H1 (cell line): Measurements from ENCODE around the gene HES3. TPM values are rescaled to one million over a fixed set of nuclear protein-coding genes. Genes with fewer than 3 reads are reported as not detected.

Experiments
- BACH1 ChIP-seq: IDR thresholded peaks from 2 replicates; pipeline ENCODE4 v1.6.1; 2012; ENCODE audit warnings: low read length, improper control_type of control experiment
- BRCA1 ChIP-seq: IDR thresholded peaks from 2 replicates; pipeline ENCODE4 v1.6.1; 2012; ENCODE audit warnings: low read depth, low read length, improper control_type of control experiment
- CREB1 ChIP-seq: IDR thresholded peaks from 2 replicates; pipeline ENCODE4 v1.6.1; 2012; ENCODE audit warnings: inconsistent platforms
- FOSL1 ChIP-seq: IDR thresholded peaks from 2 replicates; pipeline ENCODE4 v1.6.1; 2011; ENCODE audit warnings: mild to moderate bottlenecking, low read depth, low read length, moderate library complexity; ENCODE audit not compliant: insufficient read depth
- GTF2F1 ChIP-seq: IDR thresholded peaks from 2 replicates; pipeline ENCODE4 v1.6.1; 2012; ENCODE audit warnings: low read depth, low read length, improper control_type of control experiment, borderline replicate concordance
- JUND ChIP-seq: IDR thresholded peaks from 2 replicates; pipeline ENCODE4 v1.6.1; 2011; ENCODE audit warnings: mild to moderate bottlenecking, improper control_type of control experiment, low read length
- KDM1A ChIP-seq: fragments of 200-600, 300-600 bp; sonication (generic); IDR thresholded peaks from 2 replicates; pipeline ENCODE4 v1.7.1; 2016; ENCODE audit warnings: mild to moderate bottlenecking, low read length, borderline replicate concordance
- KDM5A ChIP-seq: fragments of 200-600 bp; IDR thresholded peaks from 2 replicates; pipeline ENCODE4 v1.7.1; 2012; ENCODE audit warnings: mild to moderate bottlenecking, low read length, inconsistent platforms, mixed read lengths
- MAFK ChIP-seq: IDR thresholded peaks from 2 replicates; pipeline ENCODE4 v1.6.1; 2012; ENCODE audit warnings: low read depth, mild to moderate bottlenecking, improper control_type of control experiment, low read length
- NRF1 ChIP-seq: IDR thresholded peaks from 2 replicates; pipeline ENCODE4 v1.6.1; 2011; ENCODE audit warnings: mild to moderate bottlenecking, low read depth, low read length, improper control_type of control experiment
- POLR2AphosphoS5 ChIP-seq: IDR thresholded peaks from 2 replicates; pipeline ENCODE4 v1.6.1; 2011; ENCODE audit warnings: low read depth, low read length
- RBBP5 ChIP-seq: IDR thresholded peaks from 2 replicates; pipeline ENCODE4 v1.7.1; 2012; ENCODE audit warnings: low read depth, mild to moderate bottlenecking, inconsistent platforms, low read length, moderate library complexity, borderline replicate concordance
- RFX5 ChIP-seq: IDR thresholded peaks from 2 replicates; pipeline ENCODE4 v1.6.1; 2011; ENCODE audit warnings: low read depth, low read length, improper control_type of control experiment, borderline replicate concordance
- RNF2 ChIP-seq: fragments of 200-900, 300-1000 bp; sonication (generic); IDR thresholded peaks from 2 replicates; pipeline ENCODE4 v1.7.1; 2016; ENCODE audit warnings: borderline replicate concordance, low read depth, mild to moderate bottlenecking, antibody characterized with exemption, low read length; ENCODE audit not compliant: poor library complexity, severe bottlenecking; ENCODE audit errors: missing control alignments
- RXRA ChIP-seq: IDR thresholded peaks from 2 replicates; pipeline ENCODE4 v1.6.1; 2011; ENCODE audit warnings: low read depth, mild to moderate bottlenecking, low read length, moderate library complexity; ENCODE audit not compliant: insufficient read depth
- SAP30 ChIP-seq: fragments of 300-600 bp; sonication (generic); IDR thresholded peaks from 2 replicates; pipeline ENCODE4 v1.7.1; 2012; ENCODE audit warnings: low read length, moderate library complexity, mild to moderate bottlenecking, inconsistent platforms; ENCODE audit not compliant: insufficient read depth, insufficient replicate concordance
- SIN3A ChIP-seq, 2 experiments: IDR thresholded peaks in 1 of 2; conservative IDR thresholded peaks in 1 of 2; 2 replicates each; pipeline ENCODE4 v1.6.1; 2011 to 2012; ENCODE audit warnings: low read length in 2 of 2, improper control_type of control experiment in 1 of 2, low read depth in 1 of 2, mild to moderate bottlenecking in 1 of 2
- SIRT6 ChIP-seq: IDR thresholded peaks from one replicate; pipeline ENCODE4 v1.7.1; 2012; ENCODE audit warnings: low read length, inconsistent platforms
- SIX5 ChIP-seq: IDR thresholded peaks from 2 replicates; pipeline ENCODE4 v1.6.1; 2011; ENCODE audit warnings: mild to moderate bottlenecking, low read depth, low read length
- SP1 ChIP-seq: IDR thresholded peaks from 2 replicates; pipeline ENCODE4 v1.6.1; 2011; ENCODE audit warnings: low read depth, low read length
- SP4 ChIP-seq: IDR thresholded peaks from 2 replicates; pipeline ENCODE4 v1.6.1; 2012; ENCODE audit warnings: low read length, inconsistent platforms
- SRF ChIP-seq: IDR thresholded peaks from 2 replicates; pipeline ENCODE4 v1.6.1; 2011; ENCODE audit warnings: mild to moderate bottlenecking, low read depth, low read length, moderate library complexity
- SUZ12 ChIP-seq: fragments of 200-600 bp; sonication (generic); IDR thresholded peaks from 2 replicates; pipeline ENCODE4 v1.6.1; 2012; ENCODE audit warnings: mild to moderate bottlenecking, inconsistent platforms, low read length, moderate library complexity, mixed read lengths
- USF2 ChIP-seq: IDR thresholded peaks from 2 replicates; pipeline ENCODE4 v1.6.1; 2011; ENCODE audit warnings: low read length, improper control_type of control experiment
- polyA plus RNA-seq, 7 experiments: library from polyadenylated mRNA; depleted of rRNA in 3 of 7; stranded (reverse) in 5 of 7; unstranded in 2 of 7; fragments of >200 nt in 5 of 7; fragments of 200-250 nt in 2 of 7; gene quantifications; 1 replicate in 5 of 7; 2 replicates in 1 of 7; 4 replicates in 1 of 7; pipeline versions ENCODE4 v1.2.1 to v1.2.3, GENCODE V29; 2011 to 2013; ENCODE audit warnings: missing spikeins in 2 of 7, mixed read lengths in 2 of 7
- total RNA-seq: library from RNA; stranded (reverse); fragmentation: NEBNext Ultra II Directional; extraction: Animal tissue kit (Norgen Biotek cat#: 25700); gene quantifications from 2 replicates; pipeline ENCODE4 v1.2.1, GENCODE V29; 2021

Gene HES3
- total and polyA plus RNA-seq, 2 of the 8 experiments (the other 6 are each of a cell fraction or from before 2014, with no cell fraction given), result 38.8 to 54.3 TPM

- TF ChIP-seq RXRA (no peak), SRF (no peak), POLR2AphosphoS5 (0 out of 2 replicates have a peak, but pooled peaks have one; percentile 23), SIX5 (no peak), CREB1 (no peak), KDM1A (no peak), SP1 (no peak), MAFK (no peak), GTF2F1 (no peak), RNF2 (no peak), FOSL1 (no peak), BACH1 (no peak), SIRT6 (no peak), SUZ12 (peak; percentile 31; the same call in 1 of the 2 replicates), NRF1 (no peak), SP4 (no peak), RBBP5 (peak; percentile 54; the same call in 1 of the 2 replicates), SIN3A (conservative IDR thresholded peaks at IDR 0.05 in 1 of 2, IDR thresholded peaks at IDR 0.05 in 1 of 2; ENCODE audit: low read depth in 1 of 2, low read length in 2 of 2) (peak in 1 of 2 experiments; percentile 4; a peak in 1 of 4 replicates), USF2 (no peak), SAP30 (no peak), RFX5 (no peak), KDM5A (no peak), JUND (no peak), BRCA1 (no peak)
Observed at GRCh38 chr1:6205849-6206519, 38.0 kb upstream of the HES3 start, which contains the start of gene RNF207 (continued).
